Large intestine (tissue), 3 donors: ENCODE measurements around the gene C9. TPM values are rescaled to one million over a fixed set of nuclear protein-coding genes. Genes with fewer than 3 reads are reported as not detected.
A peak's percentile ranks its signal among the peaks of the same experiment; 100 is the strongest.

Experiments
- DNase-seq, 2 donors: peaks; one replicate each; pipeline versions ENCODE4 v3.0.0 to v3.0.0-alpha.2; 2013
- H3K27ac ChIP-seq: one replicate; pipeline ENCODE4 v1.5.1; 2013; ENCODE audit warnings: low read length
- H3K27me3 ChIP-seq: 2 replicates; pipeline ENCODE4 v1.6.1; 2013; ENCODE audit warnings: low read length; ENCODE audit not compliant: control insufficient read depth, insufficient read depth
- H3K36me3 ChIP-seq: 2 replicates; pipeline ENCODE4 v1.6.1; 2013; ENCODE audit warnings: low read length; ENCODE audit not compliant: control insufficient read depth, insufficient read depth
- H3K4me1 ChIP-seq: one replicate; pipeline ENCODE4 v1.6.1; 2013; ENCODE audit warnings: low read length; ENCODE audit not compliant: control insufficient read depth, insufficient read depth
- H3K4me3 ChIP-seq: one replicate; pipeline ENCODE4 v1.5.1; 2013; ENCODE audit warnings: low read length
- H3K9me3 ChIP-seq: one replicate; pipeline ENCODE4 v1.6.1; 2013; ENCODE audit warnings: mild to moderate bottlenecking, low read depth, low read length, moderate library complexity; ENCODE audit not compliant: control insufficient read depth
- WGBS: methylation state at CpG from one replicate; pipeline ENCODE4 v1.1.5; 2013; ENCODE audit warnings: low lambda C conversion rate; ENCODE audit not compliant: insufficient coverage; 5-methylcytosine and 5-hydroxymethylcytosine counted together
- polyA plus RNA-seq: library from polyadenylated mRNA; unstranded; fragments of 120-200 nt; gene quantifications from one replicate; pipeline ENCODE4 v1.2.1, GENCODE V29; 2013

The C9 gene
- polyA plus RNA-seq, 1 donor: 0.04 TPM

DNA sequence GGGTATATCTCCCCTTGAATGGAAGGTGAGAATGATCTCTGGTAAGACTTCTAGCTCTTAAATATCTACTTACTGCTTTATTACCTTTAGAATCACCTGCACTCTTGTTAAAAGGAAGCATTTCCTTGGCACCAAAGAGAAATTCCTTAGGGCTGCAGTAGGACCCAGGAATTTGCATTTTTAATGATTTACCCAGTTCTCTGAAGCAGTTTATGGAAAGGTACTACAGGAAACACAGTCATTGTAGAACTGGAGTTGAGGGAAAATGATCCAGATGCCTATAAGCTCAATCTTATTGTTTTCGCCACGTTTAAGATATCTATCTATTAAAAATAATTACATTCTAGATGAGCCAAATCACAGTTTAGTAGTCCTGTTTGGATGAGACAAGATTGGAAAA is 9.5 kb upstream of the C9 start:
- Histone ChIP-seq H3K9me3 (no peaks in the 10 kb centered on the region), H3K27me3 (no peaks in the 10 kb centered on the region), H3K36me3 (peaks cover 54% of the 10 kb centered on the region), H3K4me1 (peaks cover 34% of the 10 kb centered on the region), H3K4me3 (no peak overlapping the region), H3K27ac (peak overlapping the region; percentile 75)
- peak; percentile 33 to 76 for DNase-seq
- no CpG with 5 or more reads among the region's 2 CpGs for WGBS

DNA sequence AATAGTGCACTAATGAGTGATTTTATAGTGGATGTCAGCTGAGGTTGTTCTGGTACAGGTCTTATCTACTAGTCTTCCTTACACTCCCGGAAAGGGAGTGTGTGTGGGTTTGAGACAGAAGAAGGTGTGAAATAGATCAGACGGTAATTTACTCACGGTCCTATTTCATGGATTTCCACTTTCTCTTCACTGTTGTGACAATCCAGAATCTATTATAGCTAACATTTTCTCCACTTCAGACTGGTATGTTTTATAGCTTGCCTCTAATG is 7.0 kb upstream of the C9 start:
- H3K4me1 ChIP-seq: peaks cover 34% of the 10 kb centered on the region
- no peaks in the 10 kb centered on the region for H3K9me3 ChIP-seq
- H3K4me3 ChIP-seq: no peak overlapping the region
- peak overlapping the region; percentile 45 for H3K27ac ChIP-seq
- no peaks in the 10 kb centered on the region for H3K27me3 ChIP-seq
- no peak for DNase-seq
- no CpG with 5 or more reads among the region's 3 CpGs for WGBS
- H3K36me3 ChIP-seq: peaks cover 33% of the 10 kb centered on the region

DNA sequence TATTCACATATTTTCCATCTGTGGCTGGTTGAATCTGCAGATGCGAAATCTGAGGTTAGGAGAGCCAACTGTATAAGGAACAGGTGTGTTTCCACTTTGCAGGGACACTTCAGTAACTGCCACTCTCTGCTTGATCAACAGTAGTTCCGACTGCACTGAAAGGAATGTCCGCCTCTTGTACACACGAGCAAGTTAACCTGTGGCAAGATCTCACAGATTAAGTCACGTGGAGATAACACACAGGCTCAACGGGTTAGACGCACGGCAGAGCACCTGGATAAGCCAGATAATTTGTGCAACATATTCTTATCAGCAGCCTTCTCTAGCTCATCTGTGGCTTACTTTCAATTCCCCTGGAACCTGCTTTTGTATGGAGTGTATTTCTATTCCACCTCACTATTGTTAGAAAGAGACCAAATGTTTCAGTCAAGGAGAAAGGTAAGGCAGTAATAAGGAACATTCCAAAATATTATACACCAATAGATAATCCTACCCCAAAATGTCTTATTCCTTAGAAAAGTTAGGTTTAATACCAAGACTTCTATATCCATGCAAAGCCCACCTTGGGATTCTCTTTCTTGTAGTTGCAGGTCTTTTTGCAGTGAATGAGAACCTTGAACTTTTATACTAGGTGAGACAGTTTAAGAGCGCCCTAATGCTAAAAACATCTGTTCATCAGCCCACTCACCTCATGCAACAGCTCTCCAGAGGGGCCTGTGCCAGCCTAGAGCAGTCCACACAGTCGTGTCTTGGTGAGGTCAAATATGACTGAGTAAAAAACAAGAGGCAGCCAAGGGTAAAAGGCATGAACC is 6.5 kb upstream of the C9 start:
- Histone ChIP-seq H3K27ac (peak overlapping the region; percentile 45), H3K4me1 (peaks cover 34% of the 10 kb centered on the region), H3K9me3 (no peaks in the 10 kb centered on the region), H3K36me3 (peaks cover 27% of the 10 kb centered on the region), H3K27me3 (no peaks in the 10 kb centered on the region), H3K4me3 (no peak overlapping the region)
- peak; percentile 77 to 78 for DNase-seq
- 80% methylated on average over 1 of the region's 10 CpGs for WGBS

GRCh38 chr5:39369123-39369815 is 5.0 kb upstream of the C9 start:
- no peaks in the 10 kb centered on the region for H3K27me3 ChIP-seq
- no peak overlapping the region for H3K27ac ChIP-seq
- no peak for DNase-seq
- peaks cover 28% of the 10 kb centered on the region for H3K4me1 ChIP-seq
- H3K9me3 ChIP-seq: no peaks in the 10 kb centered on the region
- no peak overlapping the region for H3K4me3 ChIP-seq
- WGBS: 74% methylated on average over 3 of the region's 5 CpGs
- peaks cover 18% of the 10 kb centered on the region for H3K36me3 ChIP-seq

DNA sequence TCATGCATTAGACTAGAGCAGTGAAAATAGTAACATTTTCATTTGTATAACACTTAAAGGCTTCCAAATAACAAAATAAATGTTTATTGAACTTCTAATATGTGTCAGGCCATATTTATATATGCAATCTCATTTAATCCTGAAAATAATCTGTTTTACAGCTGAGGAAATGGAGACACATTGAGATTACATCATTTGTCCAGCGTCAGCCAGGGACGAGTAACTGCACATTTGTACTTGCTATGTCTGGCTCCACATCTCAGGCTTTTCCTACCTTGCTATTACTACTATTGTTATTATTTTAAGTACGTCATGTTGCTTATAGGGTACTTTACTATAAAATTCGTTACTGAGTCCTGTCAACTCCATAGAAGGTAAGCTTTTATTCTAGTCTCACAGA is 3.8 kb upstream of the C9 start:
- H3K4me1 ChIP-seq: peaks cover 19% of the 10 kb centered on the region
- DNase-seq: no peak
- no CpG with 5 or more reads among the region's 4 CpGs for WGBS
- no peaks in the 10 kb centered on the region for H3K9me3 ChIP-seq
- no peaks in the 10 kb centered on the region for H3K27me3 ChIP-seq
- H3K36me3 ChIP-seq: peaks cover 12% of the 10 kb centered on the region
- no peak overlapping the region for H3K27ac ChIP-seq
- no peak overlapping the region for H3K4me3 ChIP-seq

DNA sequence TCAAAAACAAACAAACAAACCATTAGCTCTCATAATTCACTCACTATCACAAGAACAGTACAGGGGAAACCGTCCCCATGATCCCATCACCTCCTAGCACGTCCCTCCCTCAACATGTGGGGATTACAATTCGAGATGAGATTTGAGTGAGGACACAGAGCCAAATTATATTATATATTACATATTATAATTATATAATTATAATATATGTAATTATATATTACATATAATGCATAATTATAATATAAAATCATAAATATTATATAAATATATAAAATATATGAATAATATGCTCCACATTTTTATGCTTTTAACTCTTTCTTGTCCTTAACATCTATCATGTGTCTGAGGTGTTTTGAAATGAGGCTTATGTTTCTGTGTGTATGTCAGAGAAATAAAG is 3.4 kb upstream of the C9 start:
- Histone ChIP-seq H3K4me3 (no peak overlapping the region), H3K9me3 (no peaks in the 10 kb centered on the region), H3K36me3 (peaks cover 12% of the 10 kb centered on the region), H3K27me3 (no peaks in the 10 kb centered on the region), H3K4me1 (peaks cover 19% of the 10 kb centered on the region), H3K27ac (no peak overlapping the region)
- no CpG with 5 or more reads among the region's 3 CpGs for WGBS
- DNase-seq: no peak

- no peak for DNase-seq
- no peaks in the 10 kb centered on the region for H3K27me3 ChIP-seq
- H3K4me1 ChIP-seq: no peaks in the 10 kb centered on the region
- H3K9me3 ChIP-seq: no peaks in the 10 kb centered on the region
- H3K36me3 ChIP-seq: no peaks in the 10 kb centered on the region
- no peak overlapping the region for H3K4me3 ChIP-seq
- WGBS: no CpG with 5 or more reads among the region's 4 CpGs
- H3K27ac ChIP-seq: no peak overlapping the region
Observed at GRCh38 chr5:39363217-39363616, 1.1 kb downstream of the C9 start.

GRCh38 chr5:39362646-39363045 is 1.6 kb downstream of the C9 start:
- no peaks in the 10 kb centered on the region for H3K4me1 ChIP-seq
- DNase-seq: no peak
- no peak overlapping the region for H3K27ac ChIP-seq
- no CpG with 5 or more reads among the region's 8 CpGs for WGBS
- no peaks in the 10 kb centered on the region for H3K9me3 ChIP-seq
- H3K4me3 ChIP-seq: no peak overlapping the region
- no peaks in the 10 kb centered on the region for H3K27me3 ChIP-seq
- H3K36me3 ChIP-seq: no peaks in the 10 kb centered on the region

GRCh38 chr5:39361306-39361705 is 3.0 kb downstream of the C9 start:
- H3K36me3 ChIP-seq: no peaks in the 10 kb centered on the region
- no peak overlapping the region for H3K4me3 ChIP-seq
- no peak overlapping the region for H3K27ac ChIP-seq
- DNase-seq: no peak
- no peaks in the 10 kb centered on the region for H3K27me3 ChIP-seq
- WGBS: 83% methylated on average over 1 of the region's 4 CpGs
- no peaks in the 10 kb centered on the region for H3K9me3 ChIP-seq
- H3K4me1 ChIP-seq: no peaks in the 10 kb centered on the region

DNA sequence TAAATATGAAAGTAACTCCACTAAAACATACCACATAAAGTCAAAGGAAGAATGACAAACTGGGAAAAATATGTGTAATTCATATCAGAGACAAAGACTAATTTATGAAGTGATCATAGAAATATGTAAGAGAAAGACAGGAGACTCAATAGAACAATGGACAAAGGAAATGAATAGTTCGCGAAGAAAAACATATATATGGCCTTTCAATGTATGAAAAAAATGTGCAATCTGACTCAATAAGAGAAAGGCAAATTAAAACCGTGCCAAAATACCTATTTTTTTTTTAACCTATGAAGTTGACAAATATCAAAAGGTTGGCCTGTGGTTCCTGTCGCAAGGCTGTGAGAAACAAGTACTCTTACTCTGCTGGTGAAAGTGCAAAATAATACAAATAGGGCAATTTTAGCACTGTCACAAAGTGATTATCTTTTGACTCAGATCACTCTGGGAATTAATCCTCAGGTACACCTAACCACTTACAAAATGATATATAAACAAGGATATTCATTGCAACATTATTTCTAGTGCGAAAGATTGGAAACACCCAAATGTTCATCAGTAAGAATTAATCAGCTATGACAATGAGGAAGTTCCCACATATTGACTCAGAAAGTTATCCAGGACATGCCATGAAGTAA is 3.7 kb downstream of the C9 start:
- 94% methylated on average over 4 of the region's 5 CpGs for WGBS
- H3K4me1 ChIP-seq: no peaks in the 10 kb centered on the region
- H3K27ac ChIP-seq: no peak overlapping the region
- no peak overlapping the region for H3K4me3 ChIP-seq
- H3K9me3 ChIP-seq: no peaks in the 10 kb centered on the region
- no peaks in the 10 kb centered on the region for H3K27me3 ChIP-seq
- no peaks in the 10 kb centered on the region for H3K36me3 ChIP-seq
- no peak for DNase-seq
